Endothelial cell of umbilical vein (primary cell): Measurements from ENCODE around the gene LRRC7.

Experiments used
- EZH2 ChIP-seq: IDR thresholded peaks from 2 replicates; pipeline ENCODE4 v1.6.1; 2012; ENCODE audit warnings: borderline replicate concordance, low read depth, mild to moderate bottlenecking, moderate library complexity, low read length, inconsistent platforms; ENCODE audit not compliant: severe bottlenecking
- GATA2 ChIP-seq: IDR thresholded peaks from 2 replicates; pipeline ENCODE4 v1.7.0; 2011; ENCODE audit warnings: low read depth, mild to moderate bottlenecking, moderate library complexity, mixed read lengths, low read length; ENCODE audit not compliant: insufficient read length, insufficient read depth
- JUN ChIP-seq: IDR thresholded peaks from 2 replicates; pipeline ENCODE4 v1.6.1; 2011; ENCODE audit warnings: borderline replicate concordance, low read depth; ENCODE audit not compliant: insufficient read length, insufficient read depth
- MYC ChIP-seq: IDR thresholded peaks from one replicate; pipeline ENCODE4 v1.6.1; 2011; ENCODE audit warnings: mild to moderate bottlenecking, low read depth, low read length
- POLR2A ChIP-seq: IDR thresholded peaks from 2 replicates; pipeline ENCODE4 v1.6.1; 2012; ENCODE audit warnings: low read depth, mild to moderate bottlenecking, control low read depth, low read length
- TF ChIP-seq, protein P1 (sequence below), 2 donors: IDR thresholded peaks; 1 replicate in 1 of 2; 2 replicates in 1 of 2; pipeline ENCODE4 v1.5.1; 2011; ENCODE audit warnings: low read length in 2 of 2, mild to moderate bottlenecking in 2 of 2, moderate library complexity in 2 of 2, control low read depth in 1 of 2, inconsistent platforms in 1 of 2, low read depth in 1 of 2; ENCODE audit not compliant: insufficient read depth in 1 of 2; ENCODE audit errors: extremely low read depth in 1 of 2
- TF ChIP-seq, protein P2 (sequence below): IDR thresholded peaks from 2 replicates; pipeline ENCODE4 v1.6.1; 2011; ENCODE audit not compliant: insufficient read depth, insufficient read length

DNA sequence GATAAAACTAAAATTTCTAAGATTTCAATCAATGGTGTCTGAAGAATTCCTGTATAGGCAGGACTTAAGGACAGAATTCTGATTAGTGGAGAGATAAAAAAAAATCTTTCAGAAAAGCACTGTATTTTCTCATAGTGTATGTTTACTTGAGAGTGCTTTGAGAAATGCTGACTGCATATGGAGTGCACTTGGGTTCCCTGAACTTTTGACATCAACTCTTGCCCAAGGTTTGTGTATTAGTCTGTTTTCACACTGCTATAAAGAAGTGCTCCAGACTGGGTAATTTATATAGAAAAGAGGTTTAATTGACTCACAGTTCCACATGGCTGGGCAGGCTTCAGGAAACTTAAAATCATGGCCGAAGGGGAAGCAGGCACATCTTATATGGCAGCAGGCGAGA, 362.7 kb downstream of the LRRC7 start:
- TF ChIP-seq, protein P1, sequence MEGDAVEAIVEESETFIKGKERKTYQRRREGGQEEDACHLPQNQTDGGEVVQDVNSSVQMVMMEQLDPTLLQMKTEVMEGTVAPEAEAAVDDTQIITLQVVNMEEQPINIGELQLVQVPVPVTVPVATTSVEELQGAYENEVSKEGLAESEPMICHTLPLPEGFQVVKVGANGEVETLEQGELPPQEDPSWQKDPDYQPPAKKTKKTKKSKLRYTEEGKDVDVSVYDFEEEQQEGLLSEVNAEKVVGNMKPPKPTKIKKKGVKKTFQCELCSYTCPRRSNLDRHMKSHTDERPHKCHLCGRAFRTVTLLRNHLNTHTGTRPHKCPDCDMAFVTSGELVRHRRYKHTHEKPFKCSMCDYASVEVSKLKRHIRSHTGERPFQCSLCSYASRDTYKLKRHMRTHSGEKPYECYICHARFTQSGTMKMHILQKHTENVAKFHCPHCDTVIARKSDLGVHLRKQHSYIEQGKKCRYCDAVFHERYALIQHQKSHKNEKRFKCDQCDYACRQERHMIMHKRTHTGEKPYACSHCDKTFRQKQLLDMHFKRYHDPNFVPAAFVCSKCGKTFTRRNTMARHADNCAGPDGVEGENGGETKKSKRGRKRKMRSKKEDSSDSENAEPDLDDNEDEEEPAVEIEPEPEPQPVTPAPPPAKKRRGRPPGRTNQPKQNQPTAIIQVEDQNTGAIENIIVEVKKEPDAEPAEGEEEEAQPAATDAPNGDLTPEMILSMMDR (IDR thresholded peaks at IDR 0.05; ENCODE audit: extremely low read depth in 1 of 2, insufficient read depth in 1 of 2, low read depth in 1 of 2, low read length in 2 of 2), result no peak
- TF ChIP-seq POLR2A, result no peak
- no peak for TF ChIP-seq EZH2
- TF ChIP-seq JUN, result no peak
- TF ChIP-seq, protein P2, sequence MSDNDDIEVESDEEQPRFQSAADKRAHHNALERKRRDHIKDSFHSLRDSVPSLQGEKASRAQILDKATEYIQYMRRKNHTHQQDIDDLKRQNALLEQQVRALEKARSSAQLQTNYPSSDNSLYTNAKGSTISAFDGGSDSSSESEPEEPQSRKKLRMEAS, result no peak
- TF ChIP-seq MYC, result no peak
- TF ChIP-seq GATA2, result no peak
